Fibroblast of lung (primary cell): ENCODE measurements around the gene CABLES1. TPM values are rescaled to one million over a fixed set of nuclear protein-coding genes. Genes with fewer than 3 reads are reported as not detected.
"Not testable (repeated sequence)": the region's sequence is repeated elsewhere in the genome, so short reads cannot be mapped to it uniquely, and the experiment has no call there.

ENCODE experiments used
- DNase-seq, 2 donors: peaks; one replicate each; pipeline versions ENCODE4 v3.0.0 to v3.0.0-alpha.2; 2010; ENCODE audit warnings: low read depth in 2 of 2
- H2AFZ ChIP-seq: 2 replicates; pipeline ENCODE4 v1.5.1; 2012; ENCODE audit warnings: low read length, control low read depth, inconsistent platforms
- H3K27ac ChIP-seq: 2 replicates; pipeline ENCODE4 v1.5.1; 2011; ENCODE audit warnings: low read length, control low read depth; ENCODE audit not compliant: insufficient read depth
- H3K27me3 ChIP-seq: 2 replicates; pipeline ENCODE4 v1.5.1; 2011; ENCODE audit warnings: mild to moderate bottlenecking, low read length; ENCODE audit not compliant: control insufficient read depth, insufficient read depth
- H3K36me3 ChIP-seq: 2 replicates; pipeline ENCODE4 v1.5.1; 2011; ENCODE audit warnings: low read length; ENCODE audit not compliant: control insufficient read depth, insufficient read depth
- H3K4me1 ChIP-seq: 2 replicates; pipeline ENCODE4 v1.5.1; 2011; ENCODE audit warnings: low read length; ENCODE audit not compliant: control insufficient read depth, insufficient read depth; ENCODE audit errors: extremely low read depth
- H3K4me2 ChIP-seq: 2 replicates; pipeline ENCODE4 v1.5.1; 2011; ENCODE audit warnings: low read length, control low read depth; ENCODE audit not compliant: insufficient read depth; ENCODE audit errors: extremely low read depth
- H3K4me3 ChIP-seq, 4 experiments: fragments of 200-600 bp in 1 of 4; sonication (generic) in 1 of 4; replicated peaks in 1 of 4; 2 replicates each; pipeline ENCODE4 v1.5.1; 2011 to 2016; ENCODE audit warnings: low read length in 4 of 4, low read depth in 3 of 4, mild to moderate bottlenecking in 3 of 4, control low read depth in 2 of 4, inconsistent platforms in 1 of 4, mixed read lengths in 1 of 4; ENCODE audit not compliant: insufficient read depth in 1 of 4; ENCODE audit errors: control extremely low read depth in 1 of 4
- H3K79me2 ChIP-seq: 2 replicates; pipeline ENCODE4 v1.5.1; 2012; ENCODE audit warnings: mild to moderate bottlenecking, low read length, inconsistent platforms; ENCODE audit not compliant: control insufficient read depth, insufficient read depth
- H3K9ac ChIP-seq: 2 replicates; pipeline ENCODE4 v1.5.1; 2011; ENCODE audit warnings: mild to moderate bottlenecking, low read length, control low read depth; ENCODE audit not compliant: insufficient read depth
- H3K9me3 ChIP-seq: 2 replicates; pipeline ENCODE4 v1.5.1; 2012; ENCODE audit warnings: low read depth, low read length; ENCODE audit not compliant: control insufficient read depth, insufficient read depth
- H4K20me1 ChIP-seq: 2 replicates; pipeline ENCODE4 v1.5.1; 2011; ENCODE audit warnings: low read length; ENCODE audit not compliant: control insufficient read depth, insufficient read depth; ENCODE audit errors: extremely low read depth
- CTCF ChIP-seq, 2 donors: IDR thresholded peaks in 1 of 2; conservative IDR thresholded peaks in 1 of 2; 1 replicate in 1 of 2; 2 replicates in 1 of 2; pipeline ENCODE4 v1.5.1; 2011 to 2012; ENCODE audit warnings: low read length in 2 of 2, control low read depth in 1 of 2, inconsistent platforms in 1 of 2, low read depth in 1 of 2, mild to moderate bottlenecking in 1 of 2
- EZH2 ChIP-seq: IDR thresholded peaks from 2 replicates; pipeline ENCODE4 v1.5.1; 2012; ENCODE audit warnings: low read length, control low read depth, mild to moderate bottlenecking; ENCODE audit errors: missing control alignments
- polyA minus RNA-seq: library from RNA; depleted of rRNA, polyadenylated mRNA; stranded (reverse); fragments of >200 nt; gene quantifications from 2 replicates; pipeline ENCODE4 v1.2.3, GENCODE V29; 2011; ENCODE audit warnings: low replicate concordance
- polyA plus RNA-seq, 2 donors: library from polyadenylated mRNA; depleted of rRNA in 1 of 2; stranded (reverse) in 1 of 2; unstranded in 1 of 2; fragments of >200 nt; gene quantifications; 2 replicates each; pipeline ENCODE4 v1.2.1, GENCODE V29; 2011 to 2012; ENCODE audit warnings: missing spikeins in 1 of 2
- total RNA-seq: library from RNA; depleted of rRNA; stranded (reverse); fragments of >200 nt; gene quantifications from 2 replicates; pipeline ENCODE4 v1.2.1, GENCODE V29; 2014

Gene CABLES1
- total RNA-seq, result 11.4 and 15.7 TPM in 2 replicates
- 5.1 and 9.8 TPM in 2 replicates for polyA plus RNA-seq
- polyA plus RNA-seq (2012), result 4.8 and 10.6 TPM in 2 replicates
- polyA minus RNA-seq, result 5.5 and 12.9 TPM in 2 replicates

GRCh38 chr18:23134780-23135549 lies at the start of gene CABLES1:
CABLES1 (plus strand) TSS chr18:23135485; CDS start chr18:23135763, 278 bp downstream.
- H3K9ac ChIP-seq, result peak within 1 kb of the TSS; percentile 34
- no peaks in the 10 kb centered on the region for H3K36me3 ChIP-seq
- peaks cover 9% of the 10 kb centered on the region for H3K27me3 ChIP-seq
- peak within 1 kb of the TSS; percentile 52 for H2AFZ ChIP-seq
- no peaks in the 10 kb centered on the region for H4K20me1 ChIP-seq
- TF ChIP-seq EZH2, result peak; percentile 66
- TF ChIP-seq CTCF (conservative IDR thresholded peaks at IDR 0.05 in 1 of 2, IDR thresholded peaks at IDR 0.05 in 1 of 2; ENCODE audit: low read depth in 1 of 2, low read length in 2 of 2), result no peak
- peak within 1 kb of the TSS; percentile 44 to 77 (median 64) for H3K4me3 ChIP-seq
- no peaks in the 10 kb centered on the region for H3K79me2 ChIP-seq
- H3K4me2 ChIP-seq, result peak within 1 kb of the TSS; percentile 82
- peak; percentile 36 to 63 for DNase-seq
- no peak within 1 kb of the TSS for H3K27ac ChIP-seq
- H3K4me1 ChIP-seq, result no peaks in the 10 kb centered on the region
- no peaks in the 10 kb centered on the region for H3K9me3 ChIP-seq

GRCh38 chr18:23087352-23087751 lies 47.9 kb upstream of the CABLES1 start:
- DNase-seq, result no peak
- Histone ChIP-seq H3K79me2 (no peaks in the 10 kb centered on the region), H3K27me3 (no peaks in the 10 kb centered on the region), H3K36me3 (no peaks in the 10 kb centered on the region), H3K4me2 (no peak overlapping the region), H4K20me1 (no peaks in the 10 kb centered on the region), H3K9me3 (no peaks in the 10 kb centered on the region), H2AFZ (no peak overlapping the region), H3K4me1 (no peaks in the 10 kb centered on the region), H3K4me3 (no peak overlapping the region), H3K9ac (no peak overlapping the region), H3K27ac (no peak overlapping the region)
- TF ChIP-seq CTCF (conservative IDR thresholded peaks at IDR 0.05 in 1 of 2, IDR thresholded peaks at IDR 0.05 in 1 of 2; ENCODE audit: low read depth in 1 of 2, low read length in 2 of 2) (no peak), EZH2 (no peak)

- H4K20me1 ChIP-seq, result no peaks in the 10 kb centered on the region
- no peak overlapping the region for H3K4me2 ChIP-seq
- H3K4me3 ChIP-seq, result no peak overlapping the region
- no peak overlapping the region for H3K27ac ChIP-seq
- H3K9me3 ChIP-seq, result no peaks in the 10 kb centered on the region
- H3K27me3 ChIP-seq, result no peaks in the 10 kb centered on the region
- no peaks in the 10 kb centered on the region for H3K79me2 ChIP-seq
- H3K9ac ChIP-seq, result no peak overlapping the region
- H3K36me3 ChIP-seq, result no peaks in the 10 kb centered on the region
- no peak for TF ChIP-seq EZH2
- TF ChIP-seq CTCF (conservative IDR thresholded peaks at IDR 0.05 in 1 of 2, IDR thresholded peaks at IDR 0.05 in 1 of 2; ENCODE audit: low read depth in 1 of 2, low read length in 2 of 2), result no peak
- H2AFZ ChIP-seq, result no peak overlapping the region
- no peaks in the 10 kb centered on the region for H3K4me1 ChIP-seq
- no peak for DNase-seq
Measured at GRCh38 chr18:23088310-23088709, 47.0 kb upstream of the CABLES1 start.

GRCh38 chr18:23091017-23091993 lies 44.0 kb upstream of the CABLES1 start:
- H3K4me3 ChIP-seq, H3K9me3 ChIP-seq, H3K36me3 ChIP-seq, H3K27ac ChIP-seq, H2AFZ ChIP-seq, H3K4me1 ChIP-seq, H3K79me2 ChIP-seq, H3K9ac ChIP-seq, H3K4me2 ChIP-seq, H4K20me1 ChIP-seq, H3K27me3 ChIP-seq: not testable (repeated sequence)
- DNase-seq, result peak in 1 of 2 donors; percentile 52
